Kasumi-1 (cell line): ENCODE data around the gene VPS13C.
"Not testable (repeated sequence)": the region's sequence is repeated elsewhere in the genome, so short reads cannot be mapped to it uniquely, and the experiment has no call there.

Experiments
- DNase-seq, 2 experiments: peaks; one replicate each; lab custom pipeline; 2025; lab: John Stamatoyannopoulos, UW

The VPS13C gene

GRCh38 chr15:62069551-62069950 lies 9.3 kb upstream of the VPS13C start:
- no peak for DNase-seq

GRCh38 chr15:62068810-62069167 lies 8.5 kb upstream of the VPS13C start:
- peak in 1 of 2 experiments; percentile 16 for DNase-seq

GRCh38 chr15:62068071-62068809 lies 8.0 kb upstream of the VPS13C start:
- no peak for DNase-seq

GRCh38 chr15:62067448-62068044 lies 7.3 kb upstream of the VPS13C start:
- no peak for DNase-seq

GRCh38 chr15:62066663-62067447 lies 6.6 kb upstream of the VPS13C start, which contains the start of gene C2CD4A:
Gene C2CD4A (plus strand): TSS chr15:62066977. CDS start chr15:62067614, 637 bp downstream.
- DNase-seq = peak; percentile 66 to 72

GRCh38 chr15:62063825-62064635 lies 3.8 kb upstream of the VPS13C start:
- no peak for DNase-seq

- DNase-seq = peak in 1 of 2 experiments; percentile 43
These were observed 641 bp upstream of the VPS13C start for GRCh38 chr15:62060896-62061280.

GRCh38 chr15:62059816-62060112 lies 483 bp downstream of the VPS13C start:
- peak; percentile 81 to 90 for DNase-seq

GRCh38 chr15:62059108-62059815 lies 985 bp downstream of the VPS13C start:
- DNase-seq = peak; percentile 23 to 31

- DNase-seq = no peak
These were observed 1.8 kb downstream of the VPS13C start for GRCh38 chr15:62058327-62059028.

GRCh38 chr15:62057341-62057980 lies 2.8 kb downstream of the VPS13C start:
- DNase-seq = no peak

- DNase-seq = no peak
These were observed 5.3 kb downstream of the VPS13C start for GRCh38 chr15:62054979-62055378.

GRCh38 chr15:62053439-62054085 lies 6.7 kb downstream of the VPS13C start:
- DNase-seq = no peak

GRCh38 chr15:62052713-62053112 lies 7.5 kb downstream of the VPS13C start:
- DNase-seq = no peak

- no peak for DNase-seq
These were observed 9.1 kb downstream of the VPS13C start for GRCh38 chr15:62051166-62051565.

- DNase-seq = no peak
These were observed 10.1 kb downstream of the VPS13C start for GRCh38 chr15:62050115-62050514.

GRCh38 chr15:62048254-62048653 lies 12.0 kb downstream of the VPS13C start:
- not testable (repeated sequence) for DNase-seq

- peak; percentile 19 to 34 for DNase-seq
These were observed 12.9 kb downstream of the VPS13C start for GRCh38 chr15:62047282-62047827.

- no peak for DNase-seq
These were observed 14.0 kb downstream of the VPS13C start for GRCh38 chr15:62046078-62046743.
